Testis (tissue), 2 donors: ENCODE data around the gene SIPA1L2.

Source experiments
- CTCF ChIP-seq, 3 experiments: fragments of 450-650 bp in 2 of 3; fragments of 200-600 bp in 1 of 3; sonication (generic) in 1 of 3; IDR thresholded peaks; one replicate each; pipeline ENCODE4 v1.5.1; 2016 to 2019; ENCODE audit warnings: antibody characterized with exemption in 3 of 3, mild to moderate bottlenecking in 2 of 3, moderate library complexity in 1 of 3
- POLR2A ChIP-seq: fragments of 450-650 bp; IDR thresholded peaks from one replicate; pipeline ENCODE4 v1.6.1; 2017; ENCODE audit warnings: antibody characterized with exemption, mild to moderate bottlenecking, moderate library complexity

GRCh38 chr1:232624546-232625281 lies 5.2 kb downstream of the SIPA1L2 start:
- TF ChIP-seq CTCF (IDR thresholded peaks at IDR 0.05), result no peak
- no peak for TF ChIP-seq POLR2A
